ENCODE data around the gene FHAD1. TPM values are rescaled to one million over a fixed set of nuclear protein-coding genes. Genes with fewer than 3 reads are reported as not detected.

FHAD1 gene
- total RNA-seq, 3 donors from 2014 or later (not counting 1 experiment from before 2014, with no cell fraction given), result 0.72 to 1.9 (median 1.7) TPM

GRCh38 chr1:15311122-15311822, 64.2 kb downstream of the FHAD1 start:
- intact Hi-C loops (cut with micrococcal nuclease), result no loop called here
- no peaks in the 10 kb centered on the region for H3K36me3 ChIP-seq (ENCODE audit: control insufficient read depth, insufficient read depth, low read length)
- H3K9me3 ChIP-seq (ENCODE audit: control insufficient read depth, insufficient read depth, low read length), result no peaks in the 10 kb centered on the region
- Mint-ChIP-seq H3K27me3 (ENCODE audit: low read depth in 2 of 2) (no peaks in the 10 kb centered on the region), H3K36me3 (no peaks in the 10 kb centered on the region), H3K4me3 (no peak overlapping the region), H3K27ac (no peak overlapping the region), H3K4me1 (peaks cover 0 to 11% of the 10 kb centered on the region in 2 donors), H3K9me3 (no peaks in the 10 kb centered on the region)
- no peak overlapping the region for H3K4me3 ChIP-seq (ENCODE audit: low read length)
- no peaks in the 10 kb centered on the region for H3K27me3 ChIP-seq (ENCODE audit: control insufficient read depth, insufficient read depth, low read length)
- TF ChIP-seq CTCF (IDR thresholded peaks at IDR 0.05), result no peak
- no peaks in the 10 kb centered on the region for H3K4me1 ChIP-seq (ENCODE audit: control insufficient read depth, insufficient read depth, low read length)
- ATAC-seq, result no peak
- H3K27ac ChIP-seq (ENCODE audit: low read length), result no peak overlapping the region
- no peak for DNase-seq
- 93% methylated on average over 12 of the region's 13 CpGs for WGBS (ENCODE audit: insufficient coverage)

GRCh38 chr1:15311880-15312279, 64.9 kb downstream of the FHAD1 start:
- no peak for ATAC-seq
- peaks cover 0 to 11% of the 10 kb centered on the region in 2 donors for H3K4me1 Mint-ChIP-seq
- no peaks in the 10 kb centered on the region for H3K36me3 Mint-ChIP-seq
- no peaks in the 10 kb centered on the region for H3K27me3 ChIP-seq (ENCODE audit: control insufficient read depth, insufficient read depth, low read length)
- no peak overlapping the region for H3K27ac ChIP-seq (ENCODE audit: low read length)
- H3K9me3 ChIP-seq (ENCODE audit: control insufficient read depth, insufficient read depth, low read length), result no peaks in the 10 kb centered on the region
- no peaks in the 10 kb centered on the region for H3K4me1 ChIP-seq (ENCODE audit: control insufficient read depth, insufficient read depth, low read length)
- no peaks in the 10 kb centered on the region for H3K27me3 Mint-ChIP-seq (ENCODE audit: low read depth in 2 of 2)
- no peak overlapping the region for H3K4me3 Mint-ChIP-seq
- no peak overlapping the region for H3K27ac Mint-ChIP-seq
- 90% methylated on average over 6 of the region's 7 CpGs for WGBS (ENCODE audit: insufficient coverage)
- H3K36me3 ChIP-seq (ENCODE audit: control insufficient read depth, insufficient read depth, low read length), result no peaks in the 10 kb centered on the region
- intact Hi-C loops (cut with micrococcal nuclease), result no loop called here
- H3K9me3 Mint-ChIP-seq, result no peaks in the 10 kb centered on the region
- no peak for DNase-seq
- no peak overlapping the region for H3K4me3 ChIP-seq (ENCODE audit: low read length)
- no peak for TF ChIP-seq CTCF (IDR thresholded peaks at IDR 0.05)

GRCh38 chr1:15312626-15313411, 65.8 kb downstream of the FHAD1 start:
- Histone ChIP-seq H3K4me1 (ENCODE audit: control insufficient read depth, insufficient read depth, low read length) (no peaks in the 10 kb centered on the region), H3K27me3 (ENCODE audit: control insufficient read depth, insufficient read depth, low read length) (no peaks in the 10 kb centered on the region), H3K27ac (ENCODE audit: low read length) (no peak overlapping the region), H3K9me3 (ENCODE audit: control insufficient read depth, insufficient read depth, low read length) (no peaks in the 10 kb centered on the region), H3K4me3 (ENCODE audit: low read length) (no peak overlapping the region), H3K36me3 (ENCODE audit: control insufficient read depth, insufficient read depth, low read length) (no peaks in the 10 kb centered on the region)
- Mint-ChIP-seq H3K4me3 (no peak overlapping the region), H3K27me3 (ENCODE audit: low read depth in 2 of 2) (no peaks in the 10 kb centered on the region), H3K9me3 (no peaks in the 10 kb centered on the region), H3K36me3 (no peaks in the 10 kb centered on the region), H3K4me1 (peaks cover 0 to 11% of the 10 kb centered on the region in 2 donors), H3K27ac (no peak overlapping the region)
- intact Hi-C loops (cut with micrococcal nuclease), result no loop called here
- no peak for ATAC-seq
- whole genome bisulfite sequencing (ENCODE audit: insufficient coverage), result 74% methylated on average over 13 of the region's 16 CpGs
- DNase-seq, result no peak
- TF ChIP-seq CTCF (IDR thresholded peaks at IDR 0.05), result no peak
